GM12875 (cell line): ENCODE measurements around the gene KIAA0232.

Source experiments
- H3K4me3 ChIP-seq: one replicate; pipeline ENCODE4 v1.5.1; 2011; ENCODE audit warnings: low read depth, low read length, control low read depth
- TF ChIP-seq, protein P1 (sequence below): IDR thresholded peaks from 2 replicates; pipeline ENCODE4 v1.5.1; 2011; ENCODE audit warnings: low read depth, mild to moderate bottlenecking, control low read depth, inconsistent platforms, low read length, moderate library complexity, borderline replicate concordance; ENCODE audit not compliant: insufficient read depth

KIAA0232 gene

DNA sequence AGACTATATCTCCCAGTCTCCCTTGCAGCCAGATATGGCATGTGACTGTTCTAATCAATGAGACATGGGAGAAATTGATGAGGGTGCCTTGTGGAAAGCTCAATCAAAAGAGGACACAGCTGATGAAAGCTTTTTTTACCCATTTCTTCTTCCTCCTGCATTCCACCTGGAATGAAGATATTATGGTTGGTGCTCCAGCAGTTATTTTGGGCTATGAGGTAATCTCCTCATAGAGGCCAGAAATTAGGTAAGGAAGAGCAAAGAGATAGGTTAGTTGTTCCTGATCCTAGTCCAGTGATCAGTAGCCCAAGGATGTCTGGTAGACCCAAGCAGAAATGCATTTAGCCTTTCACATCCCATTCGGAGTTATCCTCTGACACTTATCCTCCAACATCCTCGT is 16.8 kb upstream of the KIAA0232 start:
- TF ChIP-seq, protein P1, sequence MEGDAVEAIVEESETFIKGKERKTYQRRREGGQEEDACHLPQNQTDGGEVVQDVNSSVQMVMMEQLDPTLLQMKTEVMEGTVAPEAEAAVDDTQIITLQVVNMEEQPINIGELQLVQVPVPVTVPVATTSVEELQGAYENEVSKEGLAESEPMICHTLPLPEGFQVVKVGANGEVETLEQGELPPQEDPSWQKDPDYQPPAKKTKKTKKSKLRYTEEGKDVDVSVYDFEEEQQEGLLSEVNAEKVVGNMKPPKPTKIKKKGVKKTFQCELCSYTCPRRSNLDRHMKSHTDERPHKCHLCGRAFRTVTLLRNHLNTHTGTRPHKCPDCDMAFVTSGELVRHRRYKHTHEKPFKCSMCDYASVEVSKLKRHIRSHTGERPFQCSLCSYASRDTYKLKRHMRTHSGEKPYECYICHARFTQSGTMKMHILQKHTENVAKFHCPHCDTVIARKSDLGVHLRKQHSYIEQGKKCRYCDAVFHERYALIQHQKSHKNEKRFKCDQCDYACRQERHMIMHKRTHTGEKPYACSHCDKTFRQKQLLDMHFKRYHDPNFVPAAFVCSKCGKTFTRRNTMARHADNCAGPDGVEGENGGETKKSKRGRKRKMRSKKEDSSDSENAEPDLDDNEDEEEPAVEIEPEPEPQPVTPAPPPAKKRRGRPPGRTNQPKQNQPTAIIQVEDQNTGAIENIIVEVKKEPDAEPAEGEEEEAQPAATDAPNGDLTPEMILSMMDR: no peak
- no peak overlapping the region for H3K4me3 ChIP-seq

DNA sequence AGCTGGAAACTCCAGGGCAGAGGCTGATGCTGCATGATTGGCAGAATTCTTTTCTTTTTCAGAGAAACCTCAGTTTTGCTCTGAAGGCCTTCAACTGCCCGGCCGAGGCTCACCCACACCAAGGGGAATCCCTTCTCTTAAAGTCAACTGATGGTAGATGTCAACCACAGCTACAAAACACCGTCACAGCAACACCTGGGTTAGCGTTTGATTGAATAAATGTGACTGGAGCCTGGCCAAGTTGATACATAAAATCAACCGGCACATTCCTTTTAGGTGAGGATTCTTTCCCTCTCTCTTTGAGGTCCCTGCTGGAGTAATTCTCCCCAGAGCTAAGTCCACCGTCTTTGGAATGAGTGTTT is 15.2 kb upstream of the KIAA0232 start:
- H3K4me3 ChIP-seq: no peak overlapping the region
- TF ChIP-seq, protein P1: no peak

DNA sequence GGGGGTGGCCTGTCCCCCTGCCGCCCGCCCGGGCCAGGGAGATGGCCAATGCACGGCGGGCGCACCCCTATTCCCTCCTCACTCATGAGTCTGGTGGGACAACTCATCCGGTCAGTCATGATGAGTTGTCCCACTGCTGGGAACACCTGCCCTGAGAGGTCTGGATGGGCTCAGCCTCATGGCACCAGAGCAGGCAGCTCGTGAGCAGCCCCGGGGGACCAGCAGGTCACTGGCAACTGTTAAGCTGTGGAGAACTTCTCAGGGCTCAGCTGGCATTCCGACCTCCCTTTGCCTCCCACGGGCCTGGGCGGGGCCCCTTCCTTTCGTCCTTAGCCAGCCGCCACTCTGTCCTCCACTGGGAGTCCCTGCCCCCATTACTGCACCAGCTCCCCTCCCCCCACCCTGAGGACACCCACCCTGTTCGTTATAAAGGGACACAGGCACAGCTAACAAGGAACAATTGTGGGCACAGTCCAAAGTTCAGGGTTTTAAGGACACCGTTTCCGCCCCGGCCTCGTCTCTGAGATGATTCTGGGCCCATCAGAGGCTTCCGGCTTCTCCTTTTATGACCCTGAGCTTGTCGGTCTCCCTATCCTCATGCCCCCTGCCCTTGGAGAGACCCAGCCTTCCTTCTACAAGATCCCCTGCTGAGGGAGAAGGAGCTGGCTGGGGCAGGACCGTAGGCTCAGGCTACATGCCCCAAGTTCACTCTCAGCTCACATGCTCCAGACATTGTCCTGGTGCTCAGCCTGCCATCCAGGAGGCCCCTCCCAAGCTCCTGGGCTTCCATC is 14.6 kb upstream of the KIAA0232 start:
- no peak overlapping the region for H3K4me3 ChIP-seq
- TF ChIP-seq, protein P1: no peak

DNA sequence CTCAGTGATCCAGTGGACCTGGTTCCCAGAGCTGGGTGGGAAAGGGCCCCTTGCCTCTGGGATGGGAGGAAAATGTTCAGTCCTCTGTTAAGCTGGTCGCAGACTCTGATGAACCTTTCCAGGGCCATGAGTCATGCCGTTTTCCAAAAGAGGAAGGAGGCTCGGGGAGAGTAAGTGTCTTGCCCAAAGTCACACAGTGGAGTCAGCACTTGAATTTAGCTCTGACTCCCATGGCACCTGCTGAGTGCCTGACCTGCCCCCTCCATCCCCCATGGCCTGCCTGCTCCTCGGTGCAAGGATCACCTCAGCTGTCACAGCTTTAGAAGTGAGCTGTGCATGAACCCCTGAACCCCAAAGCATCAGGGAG is 14.0 kb upstream of the KIAA0232 start:
- no peak overlapping the region for H3K4me3 ChIP-seq
- TF ChIP-seq, protein P1: no peak

DNA sequence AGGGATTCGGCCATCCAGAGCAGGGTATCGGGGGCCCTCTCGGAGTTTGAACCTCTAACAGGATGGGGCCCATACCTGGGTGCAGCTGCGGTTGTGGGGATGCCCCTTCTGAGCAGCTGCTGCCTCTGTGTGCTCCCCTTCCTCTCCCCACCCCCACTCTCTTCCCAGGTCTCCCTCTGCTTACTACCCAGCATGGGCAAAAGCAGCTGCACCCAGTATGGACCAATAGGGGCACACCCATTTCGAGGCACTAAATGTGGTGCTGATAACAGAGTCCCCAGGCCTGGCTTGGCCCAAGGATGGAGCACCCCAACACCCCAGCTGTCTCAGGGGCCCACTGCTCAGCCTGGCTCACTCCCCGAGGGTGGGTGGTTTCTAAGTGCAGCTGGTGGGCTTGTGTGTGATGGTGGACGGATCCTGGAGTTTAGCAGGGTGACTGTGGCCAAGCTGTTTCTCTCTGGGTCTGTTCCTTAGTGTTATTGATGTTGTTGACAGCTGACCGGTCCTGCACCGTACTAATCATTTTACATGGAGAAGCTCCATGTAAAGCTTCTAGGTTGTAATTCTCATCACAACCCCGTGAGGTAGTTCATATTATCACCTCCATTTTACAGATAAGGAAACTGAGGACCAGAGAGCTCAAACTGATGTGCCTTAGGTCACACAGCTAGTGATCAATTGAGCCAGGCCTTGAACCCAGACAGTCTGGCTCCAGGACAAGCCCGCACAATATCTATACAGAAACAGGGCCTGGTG is 13.1 kb upstream of the KIAA0232 start:
- no peak overlapping the region for H3K4me3 ChIP-seq
- TF ChIP-seq, protein P1: no peak

DNA sequence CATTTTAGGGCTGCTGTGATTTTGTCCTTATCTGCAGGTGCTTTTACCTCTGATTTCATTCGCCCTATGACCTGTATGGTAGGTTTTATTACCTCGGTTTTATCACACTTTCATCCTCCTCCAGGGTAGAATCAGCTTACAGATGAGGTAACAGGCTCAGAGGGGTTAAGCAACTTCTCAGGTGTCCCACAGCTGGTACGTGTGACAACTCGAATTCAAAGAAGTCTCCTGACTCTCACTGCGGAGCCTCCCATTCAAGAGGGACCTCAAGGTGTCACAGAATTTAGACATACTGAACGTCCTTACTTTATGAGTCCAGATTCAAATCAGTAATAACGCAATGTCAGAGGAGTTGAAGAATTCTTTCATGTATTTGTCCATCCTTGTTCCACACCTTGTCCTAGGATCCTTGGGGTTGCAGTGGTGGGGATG is 12.5 kb upstream of the KIAA0232 start:
- no peak overlapping the region for H3K4me3 ChIP-seq
- TF ChIP-seq, protein P1: no peak
